Measurements from ENCODE around the gene TCP11. TPM values are rescaled to one million over a fixed set of nuclear protein-coding genes. Genes with fewer than 3 reads are reported as not detected.
A peak's percentile ranks its signal among the peaks of the same experiment; 100 is the strongest.

Gene TCP11
- not detected for total RNA-seq

DNA sequence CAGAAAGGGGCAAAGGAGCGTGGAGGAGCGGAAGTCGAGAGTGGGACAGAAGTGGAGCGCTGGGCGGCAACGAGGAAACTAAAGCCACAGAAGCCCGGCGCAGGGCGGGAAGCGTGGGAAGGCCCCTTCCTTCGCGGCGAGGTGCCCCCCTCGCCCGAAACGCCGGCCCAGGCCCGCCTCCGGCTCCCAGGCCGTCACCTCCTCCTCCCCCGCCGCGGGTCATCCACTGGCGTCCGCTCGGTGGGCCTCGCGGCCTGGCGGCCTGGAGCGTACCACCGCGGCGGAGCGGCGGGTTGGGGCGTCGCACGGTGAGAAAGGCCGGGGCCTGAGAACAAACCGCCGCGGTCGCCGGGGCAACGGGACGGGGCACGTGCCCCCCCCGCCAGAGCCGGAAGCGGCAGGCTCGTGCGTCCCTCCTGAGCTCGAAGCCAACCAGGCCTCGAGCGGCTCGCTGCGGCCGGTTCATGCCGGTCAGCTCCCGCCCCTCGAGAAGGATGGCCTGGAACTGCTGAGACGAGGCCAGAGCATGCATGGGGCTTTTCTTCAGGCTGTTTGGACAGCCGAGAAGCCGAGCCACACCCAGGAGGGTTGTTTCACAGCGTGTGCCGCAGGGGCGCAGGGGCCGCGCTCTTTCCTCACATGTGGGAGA lies at the start of gene TCP11:
TCP11 (minus strand) TSS at position 333 of the 649 bp plus-strand sequence. CDS start 469 bp downstream, outside the sequence.
- peaks cover 17% of the 10 kb centered on the region for H3K27me3 Mint-ChIP-seq
- H3K4me3 Mint-ChIP-seq, result no peak within 1 kb of the TSS
- CTCF ChIA-PET, result interaction anchor here (0.6 to 4.2 kb wide), 5 partner anchors 65 to 350 kb away, joined by 3 to 86 read pairs (median 5); partner anchors contain the start of gene BLTP3A

DNA sequence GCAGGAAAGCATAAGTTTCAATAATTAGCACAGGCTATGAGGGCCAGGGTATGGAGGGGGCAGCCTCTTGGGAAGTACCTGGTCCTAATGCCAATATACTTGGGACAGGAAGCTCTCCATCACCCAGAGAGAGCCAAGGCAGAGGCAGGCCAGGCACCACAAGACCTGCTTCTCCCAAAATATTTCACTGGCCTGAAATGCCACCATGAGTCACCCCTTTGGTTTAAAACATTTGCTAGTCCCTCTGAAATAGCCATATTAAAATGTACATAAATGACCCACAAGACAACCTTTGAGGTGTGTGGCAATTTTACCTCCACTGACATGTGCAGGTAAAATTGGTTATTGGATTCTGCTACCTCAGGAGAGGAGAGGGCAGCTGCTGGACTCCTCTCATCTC lies 49.2 kb upstream of the TCP11 start:
- no peaks in the 10 kb centered on the region for H3K36me3 Mint-ChIP-seq
- peaks cover 6% of the 10 kb centered on the region for H3K4me1 Mint-ChIP-seq (ENCODE audit: low read depth)
- H3K27me3 Mint-ChIP-seq, result peaks cover 8% of the 10 kb centered on the region
- intact Hi-C loops (cut with micrococcal nuclease), result no loop called here
- no peak overlapping the region for H3K4me3 Mint-ChIP-seq
- H3K9me3 Mint-ChIP-seq, result no peaks in the 10 kb centered on the region
- no peak for DNase-seq
- ChIA-PET POLR2A (no interaction called here), CTCF (interaction anchor here (0.7 kb wide), 1 partner anchor 731 kb away, joined by 3 read pairs; no protein-coding TSS in a partner anchor)
- H3K27ac Mint-ChIP-seq, result no peak overlapping the region

More for the DNA sequence above, at the start of gene TCP11:
- intact Hi-C loops (cut with micrococcal nuclease), result no loop called here
- DNase-seq, result peak; percentile 48
- H3K9me3 Mint-ChIP-seq, result no peaks in the 10 kb centered on the region
- peaks cover 15% of the 10 kb centered on the region for H3K4me1 Mint-ChIP-seq (ENCODE audit: low read depth)
- no peak within 1 kb of the TSS for H3K27ac Mint-ChIP-seq
- no peaks in the 10 kb centered on the region for H3K36me3 Mint-ChIP-seq
- POLR2A ChIA-PET, result no interaction called here

DNA sequence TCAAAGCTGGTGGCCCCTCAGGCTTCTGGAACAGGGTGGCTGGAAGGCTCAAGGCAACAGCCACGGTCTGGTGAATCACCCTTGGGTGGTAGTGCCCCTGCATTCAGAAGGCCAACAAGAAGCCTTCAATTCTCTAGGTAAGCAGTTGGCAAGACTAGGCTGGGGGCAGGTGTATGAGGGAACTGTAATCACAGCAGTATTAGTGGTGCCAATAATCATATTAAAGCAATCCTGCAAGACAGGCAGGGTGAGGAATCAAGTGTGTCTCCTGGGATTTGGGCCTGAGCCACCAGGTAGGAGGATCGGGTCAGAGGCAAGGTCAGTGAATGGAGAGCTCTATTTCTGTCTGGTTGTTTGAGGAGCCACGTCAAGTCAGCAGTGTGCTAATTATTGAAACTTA lies 47.7 kb upstream of the TCP11 start:
- H3K27me3 Mint-ChIP-seq, result peaks cover 11% of the 10 kb centered on the region
- ChIA-PET POLR2A (no interaction called here), CTCF (interaction anchor here (1.3 kb wide), 1 partner anchor 16 kb away, joined by 4 read pairs; no protein-coding TSS in a partner anchor)
- no peak for DNase-seq
- intact Hi-C loops (cut with micrococcal nuclease), result no loop called here
- H3K4me1 Mint-ChIP-seq (ENCODE audit: low read depth), result peaks cover 2% of the 10 kb centered on the region
- no peak overlapping the region for H3K4me3 Mint-ChIP-seq
- no peaks in the 10 kb centered on the region for H3K9me3 Mint-ChIP-seq
- H3K27ac Mint-ChIP-seq, result no peak overlapping the region
- no peaks in the 10 kb centered on the region for H3K36me3 Mint-ChIP-seq

DNA sequence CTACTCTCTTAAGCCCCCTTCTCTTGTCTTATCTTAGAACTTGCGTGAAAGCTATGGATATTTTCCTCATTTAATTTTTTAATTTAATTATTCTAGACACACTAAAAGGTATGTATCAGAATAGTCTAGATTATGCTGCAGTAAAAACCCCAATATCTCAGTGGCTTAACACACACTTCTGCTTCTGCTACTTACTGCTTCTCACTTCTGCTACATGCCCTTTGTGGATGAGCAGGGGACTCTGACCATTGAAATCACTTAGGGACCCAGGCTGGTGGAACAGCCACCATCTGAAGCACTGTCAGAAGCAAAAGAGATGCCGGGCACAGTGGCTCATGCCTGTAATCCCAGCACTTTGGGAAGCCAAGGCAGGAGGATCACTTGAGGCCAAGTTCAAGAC lies 45.4 kb upstream of the TCP11 start:
- Mint-ChIP-seq H3K27me3 (peaks cover 19% of the 10 kb centered on the region), H3K27ac (no peak overlapping the region), H3K9me3 (no peaks in the 10 kb centered on the region), H3K36me3 (no peaks in the 10 kb centered on the region), H3K4me3 (no peak overlapping the region), H3K4me1 (ENCODE audit: low read depth) (peaks cover 2% of the 10 kb centered on the region)
- POLR2A ChIA-PET, result no interaction called here
- no peak for DNase-seq
- CTCF ChIA-PET, result interaction anchor here (1.3 kb wide), 1 partner anchor 18 kb away, joined by 4 read pairs; no protein-coding TSS in a partner anchor
- intact Hi-C loops (cut with micrococcal nuclease), result no loop called here

GRCh38 chr6:35185971-35186370 lies 44.8 kb upstream of the TCP11 start:
- Mint-ChIP-seq H3K4me1 (ENCODE audit: low read depth) (peaks cover 2% of the 10 kb centered on the region), H3K27ac (no peak overlapping the region), H3K4me3 (no peak overlapping the region), H3K9me3 (no peaks in the 10 kb centered on the region), H3K36me3 (no peaks in the 10 kb centered on the region), H3K27me3 (peaks cover 19% of the 10 kb centered on the region)
- DNase-seq, result no peak
- POLR2A ChIA-PET, result no interaction called here
- CTCF ChIA-PET, result no interaction called here
- intact Hi-C loops (cut with micrococcal nuclease), result no loop called here

- no peak for DNase-seq
- intact Hi-C loops (cut with micrococcal nuclease), result no loop called here
- Mint-ChIP-seq H3K9me3 (no peaks in the 10 kb centered on the region), H3K27ac (no peak overlapping the region), H3K4me1 (ENCODE audit: low read depth) (peaks cover 2% of the 10 kb centered on the region), H3K36me3 (no peaks in the 10 kb centered on the region), H3K27me3 (peaks cover 19% of the 10 kb centered on the region), H3K4me3 (no peak overlapping the region)
- ChIA-PET CTCF (no interaction called here), POLR2A (no interaction called here)
Measured at GRCh38 chr6:35185302-35185681, 44.2 kb upstream of the TCP11 start.

DNA sequence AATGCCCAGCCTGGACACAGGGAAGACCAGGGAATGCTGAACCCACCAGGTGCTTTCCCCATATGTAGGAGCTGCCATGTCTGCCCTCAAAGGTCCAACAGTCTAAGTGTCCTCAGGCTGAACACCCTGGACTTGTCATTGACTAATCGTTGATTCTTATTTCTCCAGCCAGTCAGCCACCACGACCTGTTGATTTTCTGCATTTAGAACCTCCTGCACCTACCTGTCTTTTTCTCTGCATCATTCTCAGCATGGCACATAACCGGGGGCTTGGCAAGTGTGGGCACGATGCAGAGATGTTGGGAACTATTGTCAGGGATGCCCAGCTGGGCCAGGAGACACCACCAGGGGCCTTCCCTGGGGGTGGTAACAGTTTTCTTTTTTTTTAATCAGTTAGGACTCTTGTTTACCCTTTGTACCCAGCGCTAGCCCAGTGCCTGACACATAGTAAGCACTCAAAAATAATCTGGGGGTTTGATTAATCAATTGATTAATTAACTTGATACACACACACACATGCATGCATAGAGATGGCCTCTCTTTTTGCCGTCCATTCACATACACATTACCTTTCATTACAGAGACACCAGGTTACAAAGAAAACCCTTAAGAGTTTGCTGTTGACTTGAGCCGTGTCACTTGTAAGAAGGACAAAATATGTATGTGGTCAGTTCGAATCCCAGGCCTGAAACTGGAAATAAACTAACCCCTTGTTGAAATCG lies 43.6 kb upstream of the TCP11 start:
- Mint-ChIP-seq H3K36me3 (no peaks in the 10 kb centered on the region), H3K4me3 (no peak overlapping the region), H3K27ac (no peak overlapping the region), H3K27me3 (peaks cover 19% of the 10 kb centered on the region), H3K4me1 (ENCODE audit: low read depth) (peaks cover 2% of the 10 kb centered on the region), H3K9me3 (no peaks in the 10 kb centered on the region)
- POLR2A ChIA-PET, result no interaction called here
- CTCF ChIA-PET, result no interaction called here
- DNase-seq, result no peak
- intact Hi-C loops (cut with micrococcal nuclease), result no loop called here

DNA sequence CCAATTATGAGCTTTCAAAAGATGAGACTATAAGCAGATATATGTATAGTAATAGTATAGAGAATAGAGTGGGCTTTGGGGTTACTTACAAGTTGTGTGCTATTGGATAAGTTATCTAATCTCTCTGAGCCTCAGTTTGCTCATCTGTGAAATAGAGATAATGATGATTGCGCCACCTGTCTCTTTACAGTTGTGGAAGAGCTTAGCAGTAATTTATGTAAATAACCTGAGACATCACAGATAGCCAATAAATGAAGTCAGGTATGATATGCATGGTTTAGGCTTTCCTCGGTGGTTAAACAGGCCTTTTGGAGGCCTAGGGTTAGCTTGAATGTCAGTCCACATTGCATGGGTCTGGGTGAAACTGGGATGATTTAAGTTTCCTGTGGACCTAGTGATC lies 42.8 kb upstream of the TCP11 start:
- Mint-ChIP-seq H3K9me3 (no peaks in the 10 kb centered on the region), H3K4me3 (no peak overlapping the region), H3K27me3 (peaks cover 17% of the 10 kb centered on the region), H3K4me1 (ENCODE audit: low read depth) (peaks cover 2% of the 10 kb centered on the region), H3K27ac (no peak overlapping the region), H3K36me3 (no peaks in the 10 kb centered on the region)
- POLR2A ChIA-PET, result no interaction called here
- intact Hi-C loops (cut with micrococcal nuclease), result no loop called here
- no peak for DNase-seq
- CTCF ChIA-PET, result interaction anchor here (0.8 kb wide), 1 partner anchor 21 kb away, joined by 3 read pairs; no protein-coding TSS in a partner anchor

- Mint-ChIP-seq H3K27ac (no peak overlapping the region), H3K4me3 (no peak overlapping the region), H3K9me3 (no peaks in the 10 kb centered on the region), H3K27me3 (peaks cover 17% of the 10 kb centered on the region), H3K36me3 (no peaks in the 10 kb centered on the region), H3K4me1 (ENCODE audit: low read depth) (peaks cover 2% of the 10 kb centered on the region)
- ChIA-PET POLR2A (no interaction called here), CTCF (interaction anchor here (0.8 kb wide), 1 partner anchor 22 kb away, joined by 3 read pairs; no protein-coding TSS in a partner anchor)
- DNase-seq, result no peak
- intact Hi-C loops (cut with micrococcal nuclease), result no loop called here
Measured at GRCh38 chr6:35183281-35183680, 42.1 kb upstream of the TCP11 start.

DNA sequence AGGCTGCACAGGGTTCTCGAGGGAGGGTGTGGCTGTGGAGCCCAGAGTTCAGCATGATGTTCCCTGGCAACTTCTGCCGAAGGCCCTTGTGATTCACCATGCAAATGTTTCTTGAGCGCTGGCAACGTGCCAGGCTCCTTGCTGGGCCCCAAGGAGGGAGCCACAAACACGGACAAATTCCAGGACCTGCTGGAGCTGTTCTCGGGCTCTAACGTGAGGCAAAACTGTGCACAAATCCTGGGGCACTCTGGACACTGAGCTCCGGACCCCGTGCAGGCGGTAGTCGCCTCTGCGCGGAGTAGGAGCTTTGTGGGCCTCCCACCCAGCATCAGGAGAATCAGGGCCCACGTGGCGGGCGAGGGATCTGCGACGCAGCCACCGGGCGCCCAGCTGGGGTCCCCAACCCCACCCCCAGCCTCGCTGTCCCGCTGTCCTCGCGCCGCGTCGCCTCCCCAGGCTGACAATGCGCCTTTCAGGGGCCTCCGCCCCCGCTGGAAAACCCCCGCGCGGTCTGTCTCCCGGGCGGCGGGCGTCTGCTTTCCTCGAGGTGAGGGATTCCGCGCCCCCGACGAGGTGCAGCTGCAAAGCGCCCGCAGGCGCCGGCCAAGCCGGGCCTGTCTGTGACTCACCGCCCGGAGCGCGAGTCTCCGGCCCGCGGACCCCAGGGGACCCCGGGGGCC lies 40.9 kb upstream of the TCP11 start:
- CTCF ChIA-PET, result interaction anchor here (0.7 to 1.8 kb wide), 2 partner anchors 24 to 163 kb away, joined by 4 read pairs; no protein-coding TSS in a partner anchor
- Mint-ChIP-seq H3K9me3 (no peaks in the 10 kb centered on the region), H3K27me3 (peaks cover 14% of the 10 kb centered on the region), H3K4me3 (no peak overlapping the region), H3K4me1 (ENCODE audit: low read depth) (peaks cover 2% of the 10 kb centered on the region), H3K36me3 (no peaks in the 10 kb centered on the region), H3K27ac (no peak overlapping the region)
- intact Hi-C loops (cut with micrococcal nuclease), result no loop called here
- POLR2A ChIA-PET, result no interaction called here
- DNase-seq, result peak; percentile 32

- no peak for DNase-seq
- Mint-ChIP-seq H3K9me3 (no peaks in the 10 kb centered on the region), H3K36me3 (no peaks in the 10 kb centered on the region), H3K4me3 (no peak overlapping the region), H3K27me3 (peaks cover 14% of the 10 kb centered on the region), H3K27ac (no peak overlapping the region), H3K4me1 (ENCODE audit: low read depth) (peaks cover 2% of the 10 kb centered on the region)
- intact Hi-C loops (cut with micrococcal nuclease), result no loop called here
- ChIA-PET CTCF (interaction anchor here (1.8 kb wide), 1 partner anchor 24 kb away, joined by 4 read pairs; no protein-coding TSS in a partner anchor), POLR2A (interaction anchor here (0.6 kb wide), 1 partner anchor 1912 kb away, joined by 3 read pairs; no protein-coding TSS in a partner anchor)
Measured at GRCh38 chr6:35181308-35181932, 40.3 kb upstream of the TCP11 start.
